Kidney glomerular epithelial cell (primary cell): Measurements from ENCODE around the gene VWA3B.

Experiments used
- DNase-seq: peaks from one replicate; lab custom pipeline; 2025; lab: John Stamatoyannopoulos, UW

VWA3B gene

GRCh38 chr2:98177286-98177685 is 90.3 kb downstream of the VWA3B start:
- no peak for DNase-seq

- DNase-seq: no peak
Measured at GRCh38 chr2:98177986-98178385, 91.0 kb downstream of the VWA3B start.

GRCh38 chr2:98180456-98180855 is 93.5 kb downstream of the VWA3B start:
- no peak for DNase-seq

GRCh38 chr2:98181346-98181745 is 94.4 kb downstream of the VWA3B start:
- no peak for DNase-seq

- DNase-seq: no peak
Measured at GRCh38 chr2:98185801-98186200, 98.8 kb downstream of the VWA3B start.

- DNase-seq: no peak
Measured at GRCh38 chr2:98187194-98187593, 100.2 kb downstream of the VWA3B start.

GRCh38 chr2:98188351-98189046 is 101.5 kb downstream of the VWA3B start:
- peak; percentile 3 for DNase-seq

- DNase-seq: no peak
Measured at GRCh38 chr2:98191883-98192282, 104.9 kb downstream of the VWA3B start.

GRCh38 chr2:98201576-98201975 is 114.6 kb downstream of the VWA3B start:
- no peak for DNase-seq

GRCh38 chr2:98205889-98206288 is 118.9 kb downstream of the VWA3B start:
- no peak for DNase-seq

- no peak for DNase-seq
Measured at GRCh38 chr2:98212092-98213000, 125.4 kb downstream of the VWA3B start.

- no peak for DNase-seq
Measured at GRCh38 chr2:98216616-98217015, 129.6 kb downstream of the VWA3B start.

GRCh38 chr2:98219152-98219551 is 132.2 kb downstream of the VWA3B start:
- no peak for DNase-seq

- DNase-seq: no peak
Measured at GRCh38 chr2:98233941-98234340, 147.0 kb downstream of the VWA3B start.

- DNase-seq: no peak
Measured at GRCh38 chr2:98234776-98235175, 147.8 kb downstream of the VWA3B start.

- DNase-seq: no peak
Measured at GRCh38 chr2:98236935-98237334, 150.0 kb downstream of the VWA3B start.

- DNase-seq: no peak
Measured at GRCh38 chr2:98240786-98241398, 153.9 kb downstream of the VWA3B start.

- DNase-seq: no peak
Measured at GRCh38 chr2:98241592-98241991, 154.6 kb downstream of the VWA3B start.

GRCh38 chr2:98242003-98242402 is 155.0 kb downstream of the VWA3B start:
- no peak for DNase-seq

- no peak for DNase-seq
Measured at GRCh38 chr2:98245491-98245890, 158.5 kb downstream of the VWA3B start.

- no peak for DNase-seq
Measured at GRCh38 chr2:98247383-98247782, 160.4 kb downstream of the VWA3B start.

- DNase-seq: no peak
Measured at GRCh38 chr2:98252038-98252773, 165.2 kb downstream of the VWA3B start.
